T-helper 2 cell (primary cell): ENCODE measurements around the gene TOX2.
A peak's percentile ranks its signal among the peaks of the same experiment; 100 is the strongest.
"Not testable (repeated sequence)": the region's sequence is repeated elsewhere in the genome, so short reads cannot be mapped to it uniquely, and the experiment has no call there.

ENCODE experiments used
- DNase-seq, 5 experiments: peaks; one replicate each; pipeline versions ENCODE4 v3.0.0 to v3.0.0-alpha.2; 2012 to 2022

Gene TOX2

DNA sequence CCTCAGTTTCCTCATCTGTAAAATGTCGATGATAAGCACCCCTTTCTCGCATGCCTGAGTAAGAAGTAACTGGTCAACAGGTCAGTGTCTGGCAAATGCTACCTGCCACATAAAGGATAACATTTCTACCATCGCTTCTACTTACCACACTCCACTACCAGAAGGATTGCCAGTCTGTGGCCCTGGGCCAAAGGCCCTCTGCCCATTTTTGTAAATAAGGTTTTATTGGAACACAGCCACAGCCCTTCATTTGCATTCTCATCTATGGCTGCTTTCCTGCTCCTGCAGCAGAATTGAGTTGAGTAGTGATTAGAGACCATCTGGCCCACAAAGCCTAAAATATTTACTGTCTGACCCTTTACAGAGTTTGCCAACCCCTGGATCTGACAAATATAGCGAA is 121.8 kb downstream of the TOX2 start:
- DNase-seq: no peak

DNA sequence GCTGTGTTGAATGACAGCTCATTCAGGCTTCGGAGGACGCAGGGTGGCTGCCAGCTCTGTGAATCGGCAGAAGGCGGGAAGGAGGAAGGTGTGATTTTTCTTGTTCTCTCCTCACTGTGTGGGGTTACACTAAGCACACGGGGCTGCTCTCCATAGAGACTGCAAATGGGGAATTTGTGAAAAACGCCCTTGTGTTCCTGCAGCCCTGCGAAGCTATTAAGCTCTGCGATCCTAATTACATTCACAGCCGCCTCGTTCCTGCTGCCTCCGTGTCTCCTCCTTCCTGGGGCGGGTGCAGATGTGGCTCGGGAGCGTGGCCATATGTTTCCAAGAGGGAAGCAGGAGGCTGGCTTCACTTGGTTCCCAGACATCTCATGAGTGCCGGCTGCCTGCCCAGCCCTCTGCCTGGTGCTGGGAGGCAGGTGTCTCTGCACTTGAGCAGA is 124.0 kb downstream of the TOX2 start:
- DNase-seq: no peak

DNA sequence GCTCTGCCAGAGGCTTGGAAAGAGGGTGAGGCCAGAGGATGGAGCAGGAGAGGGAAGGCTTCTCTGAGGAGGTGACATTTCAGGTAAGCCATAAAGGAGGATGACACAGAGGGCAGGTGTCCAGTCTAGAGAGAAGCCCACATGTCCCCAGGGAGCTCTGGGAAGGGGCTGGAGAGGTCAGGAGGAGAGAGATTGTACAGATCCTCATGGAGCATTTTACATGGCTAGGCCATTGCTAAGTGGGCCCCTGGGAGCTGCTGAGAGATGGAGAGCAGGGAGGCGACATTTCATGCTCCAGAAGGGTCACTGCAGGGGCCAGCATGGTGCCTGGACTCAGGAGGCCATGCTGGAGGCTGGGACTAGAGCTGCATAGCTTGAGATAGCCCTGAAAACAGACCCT is 124.5 kb downstream of the TOX2 start:
- DNase-seq: no peak

DNA sequence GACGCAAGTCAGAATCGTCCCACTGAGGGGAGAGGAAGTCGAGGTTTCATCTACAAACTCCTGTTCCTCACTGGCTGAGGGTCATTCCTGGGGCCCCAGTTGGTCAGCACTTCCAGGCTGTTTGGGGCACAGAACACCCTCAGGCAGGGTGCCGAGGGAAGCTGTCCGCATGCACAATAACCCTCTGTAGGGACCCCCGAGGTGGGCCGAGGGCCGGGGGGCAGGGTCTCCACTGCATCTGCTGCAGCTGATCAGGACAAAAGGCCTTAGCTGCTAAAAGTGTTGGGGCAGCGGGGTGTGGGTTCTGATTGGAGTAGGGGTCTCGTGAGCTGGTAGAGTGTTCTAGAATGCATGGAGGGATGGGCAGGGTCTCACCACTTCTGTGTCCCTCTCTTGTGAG is 125.1 kb downstream of the TOX2 start:
- no peak for DNase-seq

DNA sequence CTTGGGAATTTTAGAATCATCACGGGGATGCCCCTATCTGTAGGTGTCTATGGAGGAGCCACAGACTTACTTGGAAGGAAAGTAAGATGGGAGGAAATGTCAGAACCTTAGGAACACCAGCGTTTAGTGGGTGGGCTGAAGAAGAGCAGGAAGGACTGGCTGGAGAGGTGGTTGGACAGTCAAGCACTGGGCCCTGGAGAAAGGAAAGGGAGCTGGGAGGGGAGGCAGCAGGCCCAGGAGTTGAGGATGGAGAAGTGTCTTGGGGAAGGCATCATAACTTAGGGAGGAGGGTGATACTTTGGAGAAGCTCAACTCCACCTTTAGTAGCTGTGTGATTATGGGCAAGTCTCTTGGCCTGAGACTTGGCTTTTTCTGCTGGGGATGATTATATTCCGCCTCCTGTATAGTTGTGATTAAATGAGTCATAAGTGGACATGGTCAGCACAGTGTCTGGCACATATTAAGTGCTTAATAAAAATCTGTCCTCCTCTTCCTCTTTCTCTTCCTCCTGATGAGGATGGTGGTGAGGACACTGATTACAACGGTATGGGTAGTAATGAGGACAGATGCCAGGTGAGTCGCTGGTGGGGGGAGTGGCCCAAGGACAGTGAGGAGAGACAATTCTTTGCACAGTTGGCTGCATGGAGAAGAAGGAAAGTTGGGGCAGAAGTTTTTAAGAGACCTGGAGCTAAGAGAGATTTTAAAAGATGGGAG is 125.7 kb downstream of the TOX2 start:
- no peak for DNase-seq

DNA sequence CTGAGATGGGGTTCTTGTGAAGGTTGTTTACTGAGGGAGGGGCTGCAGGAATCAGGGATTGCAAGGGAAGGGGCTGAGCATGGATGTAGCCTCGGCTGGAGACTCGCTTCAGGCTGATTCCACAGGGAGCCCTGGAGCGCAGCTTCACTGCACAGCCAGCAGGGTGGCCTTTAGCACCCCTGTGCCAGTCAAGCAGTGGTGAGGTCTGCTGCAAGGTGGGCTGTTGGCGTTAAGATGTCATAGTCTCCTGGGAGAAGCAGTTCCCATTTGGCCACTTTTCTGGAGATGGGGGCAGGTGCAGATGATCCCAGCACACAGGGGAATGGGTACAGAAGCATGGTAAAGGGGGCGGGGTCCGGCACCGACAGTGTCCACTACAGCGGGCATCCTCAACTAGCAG is 126.3 kb downstream of the TOX2 start:
- no peak for DNase-seq

DNA sequence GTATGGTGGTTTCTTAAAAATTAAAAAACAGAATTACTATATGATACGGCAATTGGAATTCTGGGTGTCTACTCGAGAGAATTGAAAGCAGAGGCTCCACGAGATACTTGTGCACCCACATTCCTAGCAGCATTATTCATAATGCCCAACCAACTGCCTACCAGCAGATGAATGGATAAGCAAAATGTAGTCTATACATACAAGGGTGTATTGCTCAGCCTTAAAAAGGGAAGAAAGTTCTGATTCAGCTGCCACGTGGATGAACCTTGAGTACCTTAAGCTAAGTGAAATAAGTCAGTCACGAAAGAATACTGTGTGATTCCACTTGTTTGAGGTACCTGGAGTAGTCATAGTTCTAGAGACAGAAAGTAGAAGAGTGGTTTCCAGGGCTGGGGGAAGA is 130.1 kb downstream of the TOX2 start:
- not testable (repeated sequence) for DNase-seq

DNA sequence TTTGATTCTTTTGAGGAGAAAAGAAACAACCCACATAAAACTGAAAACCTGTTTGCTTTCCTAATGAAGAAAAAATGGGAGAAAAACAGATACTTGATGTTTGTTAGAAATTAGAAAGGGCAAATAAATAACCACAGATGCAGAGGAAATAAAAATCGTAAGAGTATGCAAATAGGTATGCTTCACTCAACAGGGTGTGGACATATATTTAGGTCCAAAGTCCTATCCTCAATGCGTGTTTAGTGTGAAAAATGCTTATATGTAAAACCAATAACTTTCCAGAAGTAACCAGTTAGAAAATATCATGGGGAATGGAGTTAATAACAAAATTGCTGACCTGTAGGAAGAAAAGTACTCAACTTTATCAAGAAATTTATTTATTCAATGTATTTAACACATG is 135.7 kb downstream of the TOX2 start:
- DNase-seq: no peak

DNA sequence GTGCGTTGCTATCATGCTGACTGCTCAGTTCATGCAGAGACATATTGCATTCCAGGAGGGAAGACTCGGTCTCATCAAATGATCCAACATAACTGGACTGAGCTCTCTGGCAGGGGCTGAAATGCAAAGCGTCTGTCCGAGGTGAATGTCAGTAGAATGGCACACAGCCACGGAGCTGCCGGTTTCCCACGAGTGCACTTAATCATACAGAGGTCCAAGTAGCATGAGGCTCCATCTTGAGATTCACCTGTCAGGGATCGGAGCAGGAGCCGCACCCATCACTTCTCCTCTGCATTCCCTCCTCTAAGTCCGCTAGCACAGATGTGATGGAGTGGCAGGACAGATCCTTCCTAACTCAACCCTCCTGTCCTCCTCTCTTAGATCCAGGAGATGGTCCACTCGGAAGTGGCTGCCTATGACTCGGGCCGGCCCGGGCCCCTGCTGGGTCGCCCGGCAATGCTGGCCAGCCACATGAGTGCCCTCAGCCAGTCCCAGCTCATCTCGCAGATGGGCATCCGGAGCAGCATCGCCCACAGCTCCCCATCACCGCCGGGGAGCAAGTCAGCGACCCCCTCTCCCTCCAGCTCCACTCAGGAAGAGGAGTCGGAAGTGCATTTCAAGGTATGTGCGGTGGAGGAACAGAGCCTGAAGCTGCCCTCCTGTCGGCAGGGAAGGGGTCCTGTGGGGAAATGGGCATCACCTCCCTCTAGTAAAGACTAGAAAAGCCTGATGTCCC is 136.4 kb downstream of the TOX2 start:
- DNase-seq: no peak

DNA sequence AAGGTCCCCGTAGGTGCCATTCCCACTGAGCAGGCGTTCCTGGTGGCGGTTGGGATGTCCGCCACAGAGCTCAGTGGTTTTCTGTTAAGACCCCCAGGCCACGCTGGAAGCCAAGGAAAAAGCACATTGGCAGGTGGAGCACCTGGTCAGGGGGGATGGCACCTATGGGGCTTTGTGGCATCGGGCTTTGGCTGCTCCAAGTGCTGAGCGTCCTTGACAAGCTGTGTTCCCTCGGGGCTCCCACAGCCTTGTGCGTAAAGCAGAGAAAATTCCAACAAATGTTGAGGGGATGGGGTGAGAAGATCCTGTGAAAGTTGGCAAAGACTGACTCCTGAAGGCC is 137.0 kb downstream of the TOX2 start:
- no peak for DNase-seq

DNA sequence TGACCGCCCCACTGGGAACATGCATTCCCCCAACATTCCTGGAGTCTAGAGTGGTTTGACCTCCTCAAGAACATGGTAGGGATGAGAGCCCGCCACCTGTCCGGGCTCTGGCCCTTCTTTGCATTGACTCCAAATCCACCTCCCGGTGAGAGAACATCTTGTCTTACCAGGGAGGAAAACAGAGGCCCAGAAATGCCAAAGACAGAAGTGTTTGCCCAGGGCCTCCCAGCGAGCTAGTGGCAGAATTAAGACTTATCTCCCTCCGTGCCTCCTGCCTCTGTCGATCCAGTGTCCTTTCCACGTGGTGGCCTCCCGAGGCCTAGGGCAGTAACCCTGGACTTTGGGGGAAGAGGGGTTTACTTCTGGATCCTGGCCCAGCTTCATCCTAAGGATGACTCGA is 137.5 kb downstream of the TOX2 start:
- no peak for DNase-seq

DNA sequence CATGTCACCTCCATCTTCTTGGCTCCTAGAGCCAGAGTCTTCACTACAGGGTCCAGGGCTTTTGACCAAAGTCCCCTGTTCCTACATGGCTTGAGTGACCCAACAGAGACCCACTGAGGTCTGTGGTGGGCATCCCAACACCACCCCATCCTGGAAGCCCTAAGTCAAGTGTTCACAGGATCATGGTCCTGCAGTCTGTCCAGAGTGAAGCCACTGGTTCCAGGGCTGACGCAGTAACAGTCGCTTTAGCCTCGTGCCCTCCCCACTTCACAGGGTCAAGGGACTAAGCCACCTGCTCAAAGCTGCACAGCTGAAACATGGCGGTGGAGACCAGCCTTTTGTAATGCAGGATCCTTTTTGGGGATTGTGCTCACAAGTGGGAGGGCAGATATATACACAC is 138.4 kb downstream of the TOX2 start:
- no peak for DNase-seq

DNA sequence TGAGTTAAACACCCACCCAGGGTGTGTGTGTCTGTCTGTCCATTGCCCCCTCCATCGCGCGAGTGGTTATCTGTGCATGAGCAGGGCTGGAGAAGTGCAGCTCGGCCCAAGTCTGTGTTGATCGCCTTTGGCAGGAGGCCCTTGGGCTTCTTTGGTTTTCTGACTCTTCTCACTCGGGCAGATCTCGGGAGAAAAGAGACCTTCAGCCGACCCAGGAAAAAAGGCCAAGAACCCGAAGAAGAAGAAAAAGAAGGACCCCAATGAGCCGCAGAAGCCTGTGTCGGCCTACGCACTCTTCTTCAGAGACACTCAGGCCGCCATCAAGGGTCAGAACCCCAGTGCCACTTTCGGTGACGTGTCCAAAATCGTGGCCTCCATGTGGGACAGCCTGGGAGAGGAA is 139.5 kb downstream of the TOX2 start:
- no peak for DNase-seq

DNA sequence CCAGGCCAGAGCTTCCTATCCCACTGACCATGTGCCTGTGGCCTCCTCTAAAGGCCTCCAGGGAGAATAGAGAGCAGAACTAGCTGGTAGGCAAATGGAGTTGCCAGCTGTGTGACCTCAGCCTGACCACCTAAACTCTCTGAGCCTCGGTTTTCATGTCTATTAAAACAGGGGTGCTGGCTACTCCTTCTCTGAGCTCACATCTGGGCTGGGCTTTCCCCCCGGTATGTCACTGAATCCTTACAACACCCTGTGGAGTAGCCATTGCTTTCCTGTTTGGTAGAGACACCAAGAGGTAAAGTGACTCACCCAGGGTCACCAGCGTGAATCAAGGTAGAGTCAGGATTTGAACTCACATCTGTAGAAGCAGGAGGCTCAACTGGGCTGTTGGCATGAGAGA is 140.2 kb downstream of the TOX2 start:
- DNase-seq: no peak

DNA sequence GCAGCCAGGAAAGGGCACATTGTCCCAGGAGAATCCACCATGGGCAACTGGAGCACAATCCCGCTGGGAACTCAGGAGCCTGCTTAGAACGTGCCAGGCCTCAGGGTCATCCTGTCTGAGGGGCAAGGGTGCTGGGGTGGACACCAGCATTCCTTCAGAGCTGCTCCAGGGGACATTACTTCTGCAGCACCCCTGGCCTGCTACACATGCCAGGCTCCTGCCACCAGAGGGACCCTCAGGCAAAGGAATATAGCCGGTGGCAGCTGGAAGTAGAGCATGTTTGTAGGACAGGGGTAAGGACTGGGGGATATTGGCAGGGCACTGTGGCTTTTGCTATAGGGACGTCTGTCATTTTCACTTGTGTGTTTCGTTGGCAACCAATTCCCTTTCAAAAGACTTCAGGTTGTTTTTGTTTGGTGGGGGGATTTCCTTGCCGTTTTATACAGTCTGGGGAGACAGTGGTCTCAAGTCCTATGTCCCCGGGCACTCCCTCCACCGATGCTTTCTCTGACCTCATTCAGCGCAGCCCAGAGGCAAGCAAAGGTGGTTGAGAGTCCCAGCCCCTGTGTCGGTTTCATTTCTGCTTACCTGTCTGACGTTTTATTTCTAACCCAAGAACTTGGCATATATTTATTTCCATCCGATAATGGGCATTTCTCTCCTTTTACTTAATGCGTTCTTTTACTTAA is 141.5 kb downstream of the TOX2 start:
- peak in 3 of 5 experiments; percentile 16 to 40 (median 37) for DNase-seq

DNA sequence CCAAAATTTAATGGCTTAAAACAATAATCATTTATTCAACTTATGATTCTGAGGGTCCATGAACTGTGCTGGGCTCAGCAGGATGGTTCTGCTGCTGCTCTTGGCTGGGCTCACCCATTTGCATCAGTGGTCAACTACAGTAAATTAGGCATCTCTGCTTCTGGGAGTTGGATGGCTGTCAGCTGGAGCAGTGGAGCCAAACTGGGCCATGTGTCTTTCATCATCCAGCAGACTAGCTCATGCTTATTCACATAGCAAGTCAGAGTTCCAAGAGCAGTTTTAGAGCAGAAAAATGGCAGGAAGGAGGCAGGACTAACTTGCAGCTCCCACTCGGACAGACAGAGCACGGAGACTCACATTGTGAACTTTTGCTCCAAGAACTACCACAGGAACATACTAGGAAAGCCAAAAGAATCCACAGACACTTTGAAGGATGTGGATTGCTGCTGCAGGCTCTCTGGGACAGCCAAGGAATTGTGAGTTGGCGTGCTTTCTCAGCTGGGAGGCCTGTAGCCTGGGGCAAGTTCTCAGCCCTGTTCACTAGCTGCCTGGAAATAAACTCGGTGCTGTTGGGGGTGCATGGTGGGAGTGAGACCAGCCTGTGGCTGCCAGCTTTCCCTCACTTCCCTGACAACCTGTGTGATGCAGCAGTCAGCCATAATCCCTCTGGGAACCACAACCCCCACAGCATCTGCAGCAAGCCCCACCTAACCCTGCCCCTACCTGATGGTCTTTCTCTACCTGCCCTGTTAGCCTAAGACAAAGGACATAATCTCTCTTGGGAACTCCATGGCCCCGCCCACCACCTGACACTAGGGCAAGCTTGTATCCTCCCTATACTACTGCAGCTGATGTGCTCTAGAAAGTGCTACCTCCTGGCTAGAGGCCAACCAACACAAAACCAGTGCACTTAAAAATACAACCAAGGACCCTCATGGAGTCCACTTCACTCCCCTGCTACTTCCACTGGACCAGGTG is 143.3 kb downstream of the TOX2 start:
- no peak for DNase-seq

DNA sequence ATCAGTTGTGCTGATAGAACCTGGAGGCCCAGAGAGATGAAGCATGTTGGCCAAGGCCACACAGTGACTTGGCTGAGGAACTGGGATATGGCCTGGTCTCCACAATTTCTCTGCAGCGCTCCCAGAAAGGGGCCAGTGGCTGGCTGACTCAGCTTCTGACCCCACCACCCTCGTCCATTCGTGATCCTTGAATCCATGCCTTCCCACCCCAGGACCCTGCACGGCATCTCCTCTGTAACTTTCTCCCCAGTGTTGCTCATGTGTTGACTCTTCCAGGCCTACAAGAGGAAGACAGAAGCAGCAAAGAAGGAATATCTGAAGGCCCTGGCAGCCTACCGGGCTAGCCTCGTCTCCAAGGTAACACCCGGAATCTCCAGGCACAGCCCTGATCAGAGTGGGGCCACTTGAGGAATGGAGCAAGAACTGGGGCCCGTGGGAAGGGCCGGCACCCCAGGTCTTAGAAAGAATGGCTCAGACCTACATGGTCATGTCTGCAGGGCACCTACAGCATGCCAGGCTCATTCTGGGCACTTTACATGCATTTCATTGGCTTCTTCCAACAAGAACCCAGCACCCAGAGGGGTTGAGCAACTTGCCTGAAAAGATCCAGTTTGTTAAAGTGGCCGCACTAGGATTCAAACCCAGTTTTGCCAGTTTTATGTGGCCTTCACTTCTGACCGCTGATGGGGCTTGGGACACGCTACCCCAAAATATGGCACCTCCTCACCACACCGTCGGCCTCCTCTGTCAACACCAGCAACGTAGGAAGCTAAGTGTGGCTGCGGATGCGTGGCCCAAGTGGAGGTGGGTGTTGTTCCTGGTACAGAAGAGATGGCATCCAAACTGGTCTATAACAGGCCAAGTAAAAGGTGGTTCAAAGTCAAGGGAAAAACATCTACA is 150.1 kb downstream of the TOX2 start:
- no peak for DNase-seq

DNA sequence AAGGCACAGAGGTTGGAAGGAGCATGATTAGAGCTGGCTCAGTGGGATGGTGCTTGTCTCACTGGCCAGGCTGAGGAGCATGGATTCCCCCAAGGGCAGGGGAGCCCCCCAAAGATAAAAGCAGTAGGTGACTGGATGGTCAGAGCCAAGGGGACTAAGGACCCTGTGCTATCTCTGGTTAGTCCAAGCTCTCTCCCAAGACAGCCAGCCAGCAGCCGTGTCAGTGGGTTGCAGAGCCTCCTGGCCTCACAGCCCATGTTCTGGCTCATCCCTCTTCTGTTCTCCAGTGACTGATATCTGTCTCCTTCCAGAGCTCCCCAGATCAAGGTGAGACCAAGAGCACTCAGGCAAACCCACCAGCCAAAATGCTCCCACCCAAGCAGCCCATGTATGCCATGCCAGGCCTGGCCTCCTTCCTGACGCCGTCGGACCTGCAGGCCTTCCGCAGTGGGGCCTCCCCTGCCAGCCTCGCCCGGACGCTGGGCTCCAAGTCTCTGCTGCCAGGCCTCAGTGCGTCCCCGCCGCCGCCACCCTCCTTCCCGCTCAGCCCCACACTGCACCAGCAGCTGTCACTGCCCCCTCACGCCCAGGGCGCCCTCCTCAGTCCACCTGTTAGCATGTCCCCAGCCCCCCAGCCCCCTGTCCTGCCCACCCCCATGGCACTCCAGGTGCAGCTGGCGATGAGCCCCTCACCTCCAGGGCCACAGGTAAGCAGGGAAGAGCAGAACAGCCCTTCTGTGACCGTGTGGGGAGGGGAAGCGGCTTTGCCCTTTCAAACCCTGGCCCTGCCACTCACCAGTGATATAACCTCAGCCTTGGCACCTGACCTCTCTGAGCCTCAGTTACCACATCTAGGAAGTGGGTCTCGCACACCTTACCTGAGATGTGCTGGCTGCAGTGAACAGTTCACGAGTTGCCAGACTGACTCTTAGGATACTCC is 151.0 kb downstream of the TOX2 start:
- no peak for DNase-seq

DNA sequence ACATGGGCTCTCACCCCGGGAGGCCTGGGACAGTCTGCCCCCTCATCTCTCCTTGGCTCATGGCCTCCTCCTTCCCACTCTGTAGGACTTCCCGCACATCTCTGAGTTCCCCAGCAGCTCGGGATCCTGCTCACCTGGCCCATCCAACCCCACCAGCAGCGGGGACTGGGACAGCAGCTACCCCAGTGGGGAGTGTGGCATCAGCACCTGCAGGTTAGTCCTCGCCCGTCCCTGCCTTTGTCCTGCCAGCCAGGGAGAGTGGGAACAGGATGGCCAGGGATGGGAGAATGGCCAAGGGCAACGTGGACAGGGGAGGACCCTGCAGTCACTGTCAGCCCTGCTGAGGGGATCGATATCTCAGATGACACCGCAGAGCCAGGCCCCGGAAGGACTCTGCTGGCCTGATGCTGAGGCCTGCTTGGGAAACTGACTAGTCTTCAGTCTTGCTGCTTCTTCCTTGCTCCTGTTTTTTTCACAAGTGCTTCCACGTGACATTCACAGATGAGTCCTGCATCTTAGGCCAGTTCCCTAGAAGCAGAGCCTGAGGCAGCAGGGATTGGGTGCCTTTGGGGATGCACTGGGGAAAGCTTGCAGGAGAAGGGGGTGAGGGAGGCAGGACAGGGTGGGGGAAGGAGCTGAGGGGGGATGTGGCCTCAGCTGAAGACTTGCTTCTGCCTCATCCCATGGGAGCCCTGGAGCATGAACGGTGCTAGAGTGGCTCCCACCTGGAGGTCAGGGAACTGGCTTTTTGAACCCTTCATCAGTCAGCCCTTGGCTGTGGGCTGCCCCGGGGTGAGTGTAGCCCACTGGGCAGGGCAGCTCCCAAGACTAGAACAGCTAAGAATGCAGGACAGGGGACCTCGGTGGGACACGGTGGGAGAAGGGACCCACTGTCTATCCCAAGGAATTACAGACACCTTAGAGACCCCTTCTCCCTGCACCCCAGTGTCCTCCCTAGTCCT is 152.3 kb downstream of the TOX2 start:
- DNase-seq: no peak
